GM21786 (cell line): ENCODE results near the gene SERPINB4.
"Not testable (repeated sequence)": the region's sequence is repeated elsewhere in the genome, so short reads cannot be mapped to it uniquely, and the experiment has no call there.

ENCODE experiments used
- ATAC-seq: cut with Tn5 transposase; IDR thresholded peaks from one replicate; pipeline ENCODE4 v1.9.1; 2021; ENCODE audit not compliant: unreplicated experiment

SERPINB4 gene

DNA sequence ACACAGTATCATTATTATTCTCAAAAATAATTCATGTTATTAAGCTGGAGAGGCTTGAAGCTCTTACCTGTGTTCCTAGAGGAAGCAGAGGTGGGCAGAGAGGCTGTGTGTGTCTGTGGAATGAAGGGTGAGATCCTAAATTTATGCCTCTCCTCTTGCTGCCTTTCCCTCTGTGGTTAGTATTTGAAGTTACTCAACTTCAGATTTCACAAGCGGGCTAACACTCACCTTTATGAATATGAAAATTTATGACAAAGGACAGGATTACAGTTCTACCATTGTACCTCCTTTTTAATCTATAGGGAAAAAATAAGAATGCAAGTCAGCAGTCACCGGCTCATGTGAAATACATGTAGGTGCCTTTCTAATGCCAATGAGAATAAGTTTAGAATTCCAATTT lies at the start of gene SERPINB4:
Gene SERPINB4, minus strand, starts transcription at position 115 of the 400 bp plus-strand sequence. CDS start 679 bp downstream, outside the sequence.
- not testable (repeated sequence) for ATAC-seq

DNA sequence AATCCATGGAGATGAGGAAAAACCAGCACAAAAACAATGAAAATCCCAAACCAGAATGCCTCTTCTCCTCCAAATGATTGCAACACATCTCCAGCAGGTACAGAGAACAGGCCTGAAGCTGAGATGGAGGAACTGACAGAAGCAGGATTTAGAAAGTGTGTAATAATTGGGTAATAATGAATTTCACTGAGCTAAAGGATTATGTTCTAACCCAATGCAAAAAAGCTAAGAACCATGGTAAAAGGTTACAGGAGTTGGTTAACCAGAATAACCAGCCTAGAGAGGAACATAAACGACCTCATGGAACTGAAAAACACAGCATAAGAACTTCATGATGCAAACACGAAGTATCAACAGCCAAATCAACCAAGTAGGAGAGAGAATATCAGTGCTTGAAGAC lies 45.0 kb upstream of the SERPINB4 start:
- ATAC-seq = no peak

DNA sequence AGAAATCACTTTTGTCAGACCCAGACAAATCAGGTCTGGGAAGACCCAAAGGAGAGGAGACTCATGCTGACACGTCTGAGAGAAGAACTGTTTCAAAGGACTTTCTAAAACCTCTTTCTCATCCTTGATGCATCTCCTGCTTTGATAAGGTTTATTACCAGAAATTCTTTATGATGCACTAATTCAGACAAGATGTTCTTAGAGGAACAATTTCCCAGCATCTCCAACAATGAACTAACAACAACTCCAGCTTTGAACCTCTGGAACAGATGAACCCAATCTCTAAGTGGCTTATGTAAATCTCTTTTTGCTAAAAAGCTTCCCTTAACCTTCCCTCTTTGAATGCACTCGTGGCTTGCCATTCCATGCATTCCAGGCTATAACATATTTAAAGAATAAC lies 42.8 kb upstream of the SERPINB4 start:
- no peak for ATAC-seq

DNA sequence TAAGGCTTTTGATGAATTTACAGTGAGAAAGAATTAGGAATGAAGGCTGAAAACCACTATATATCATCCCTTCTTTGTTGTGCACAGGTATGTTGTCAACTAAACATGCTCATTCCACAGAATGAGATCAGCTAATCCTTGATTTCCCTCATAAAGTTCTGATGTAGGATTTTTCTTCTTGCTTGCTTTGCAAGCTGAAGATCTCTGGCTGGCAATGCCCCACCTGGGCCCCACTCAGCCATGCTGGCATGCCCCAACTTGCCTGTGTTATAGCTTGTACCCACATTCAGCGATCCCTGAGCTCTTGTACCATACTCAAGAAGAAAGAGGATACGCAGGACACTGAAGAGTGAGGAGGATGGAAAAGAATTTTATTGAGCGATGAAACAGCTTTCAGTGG lies 40.7 kb upstream of the SERPINB4 start:
- ATAC-seq = no peak

DNA sequence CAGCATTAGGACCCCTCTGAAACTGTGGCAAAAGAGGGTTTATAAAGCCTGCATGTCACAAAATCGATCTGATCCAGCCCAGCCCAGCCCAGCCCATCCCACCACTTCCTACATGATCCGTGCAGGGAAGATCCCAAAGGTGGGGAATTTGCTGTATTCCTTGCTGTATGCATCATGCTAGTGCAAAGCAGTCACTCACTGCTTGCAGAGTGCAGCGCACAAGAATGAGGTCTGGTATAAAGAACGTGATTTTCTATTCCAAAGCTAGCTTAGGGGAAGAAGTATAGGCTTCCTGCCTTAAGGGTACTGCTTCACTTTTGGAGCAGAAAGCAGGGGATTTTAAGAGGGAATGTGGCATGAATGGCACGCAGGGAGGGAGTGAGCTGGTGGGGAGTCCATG lies 39.8 kb upstream of the SERPINB4 start:
- no peak for ATAC-seq

DNA sequence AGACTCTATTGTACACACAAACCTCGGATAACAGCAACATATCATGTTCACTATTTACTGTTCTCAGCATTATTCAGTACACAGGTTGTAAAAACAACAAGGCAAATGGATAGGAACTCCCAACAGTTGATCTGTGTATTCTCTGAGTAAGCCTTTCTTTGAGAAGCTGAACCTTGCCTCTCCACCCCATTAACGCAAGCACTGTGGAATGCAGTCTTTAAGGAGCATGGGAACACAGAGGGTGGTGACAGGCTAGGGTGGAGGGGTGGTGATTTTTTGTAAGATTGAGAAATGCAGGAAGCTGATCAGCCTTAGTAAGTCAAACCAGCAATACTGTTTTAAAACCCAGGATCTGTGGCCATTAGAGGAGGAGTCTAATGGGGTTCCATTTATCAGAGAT lies 39.1 kb upstream of the SERPINB4 start:
- no peak for ATAC-seq

DNA sequence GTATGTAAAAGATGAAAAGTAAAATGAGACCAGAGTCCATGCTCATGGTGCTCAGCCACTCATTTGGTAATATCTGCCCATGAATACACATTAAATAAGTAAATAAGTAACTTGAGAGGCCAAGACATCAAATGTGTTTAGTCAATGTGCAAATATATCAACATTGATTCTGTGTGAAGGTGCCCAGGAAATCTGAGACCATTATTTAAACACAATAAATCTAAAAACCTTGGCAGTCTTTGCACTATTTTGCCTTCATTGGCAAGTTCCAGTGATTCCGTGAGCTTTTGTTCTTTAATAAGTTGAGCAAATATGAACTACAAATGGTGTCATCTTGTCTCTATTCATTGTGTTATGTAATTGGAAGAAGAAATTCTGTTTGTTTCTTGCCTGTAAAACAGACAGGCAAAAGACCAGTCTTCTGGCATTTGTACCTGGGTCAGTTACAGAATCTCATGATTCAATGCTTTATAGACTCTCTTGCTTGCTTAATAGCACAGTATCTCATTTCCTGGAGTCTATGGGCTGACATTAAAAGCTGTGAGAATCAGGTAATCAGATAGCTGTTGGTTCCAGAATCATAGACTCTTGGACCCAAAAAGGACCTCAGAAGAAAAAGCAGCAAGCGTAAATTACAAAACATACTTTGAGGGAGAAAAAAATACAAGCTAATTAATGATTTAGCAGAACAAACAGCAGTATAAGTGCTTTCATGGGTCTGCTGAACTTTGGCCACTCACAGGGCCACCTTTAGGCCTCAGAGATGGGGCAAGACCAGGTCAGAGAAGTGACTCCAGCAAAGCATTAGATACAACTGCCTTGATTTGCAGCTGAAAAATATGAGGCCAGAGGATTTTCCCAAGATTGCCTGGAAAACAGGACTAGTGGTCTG lies 37.6 kb upstream of the SERPINB4 start:
- ATAC-seq = no peak

DNA sequence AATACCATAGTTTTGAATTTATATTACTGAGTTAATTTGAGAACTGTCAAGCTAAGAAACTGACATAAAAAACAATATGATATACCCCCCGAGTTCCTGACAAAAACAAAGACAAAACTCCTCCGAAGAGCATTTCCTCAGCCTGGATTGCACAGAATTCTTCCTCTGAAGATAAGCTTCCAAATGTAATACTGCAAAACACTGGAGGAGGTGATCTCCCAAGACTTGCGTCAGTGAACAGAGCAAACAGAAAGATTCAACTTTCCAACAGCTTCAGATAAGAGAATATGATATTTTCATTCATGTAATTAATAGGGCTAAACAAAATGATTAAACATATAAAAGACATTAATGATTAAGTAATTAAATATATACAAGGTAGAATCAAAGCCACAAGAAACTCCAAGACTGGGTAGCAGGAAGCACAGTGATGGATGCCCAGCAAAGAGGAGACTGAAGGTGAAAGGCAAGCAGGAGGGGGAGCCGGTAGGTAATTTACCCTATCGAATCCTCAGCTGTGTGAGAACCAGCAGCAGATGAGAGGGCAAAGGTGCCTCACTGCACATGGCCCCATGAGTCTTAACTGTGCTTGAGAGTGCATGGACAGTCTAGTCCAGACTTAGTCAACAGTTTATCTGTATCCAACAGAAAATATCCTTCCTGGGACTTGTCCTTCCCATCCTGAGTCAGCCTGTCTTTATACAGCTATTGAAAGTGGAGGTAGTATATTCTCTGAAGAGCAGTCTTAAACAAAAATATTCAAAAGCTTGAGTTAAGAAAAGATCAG lies 36.0 kb upstream of the SERPINB4 start:
- ATAC-seq = no peak

DNA sequence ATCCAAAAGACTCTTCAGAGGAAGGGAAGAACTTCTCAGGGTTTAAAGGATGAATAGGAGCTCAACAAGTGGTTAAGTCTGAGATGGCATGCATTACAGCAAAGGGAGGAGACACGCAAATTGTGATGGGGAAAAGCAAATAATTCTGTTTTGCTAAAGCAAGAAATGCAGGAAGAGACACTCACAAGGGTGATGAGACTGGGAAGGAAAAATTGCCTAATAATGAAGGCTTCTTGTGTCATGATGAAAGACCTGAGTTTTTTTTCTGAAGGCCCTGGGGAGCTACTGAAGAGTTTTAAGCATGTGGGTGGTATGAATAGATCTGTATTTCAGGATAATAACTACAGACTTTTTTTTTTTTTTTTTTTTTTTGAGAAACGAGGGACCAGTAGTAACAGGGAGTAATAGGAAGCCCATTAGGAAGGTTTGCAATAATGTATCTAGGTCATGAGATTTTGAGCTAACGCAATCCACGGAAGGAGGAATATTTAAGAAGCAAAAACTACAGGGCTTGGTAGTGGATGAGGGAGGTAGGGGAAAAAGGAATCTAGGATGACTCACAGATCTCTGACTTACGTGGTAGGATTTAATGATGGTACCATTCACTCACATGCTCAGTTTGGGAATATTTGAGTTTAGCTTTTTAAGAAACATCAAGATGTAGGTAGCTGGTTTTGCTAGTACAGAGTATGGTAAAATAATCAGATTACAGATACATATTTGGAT lies 33.6 kb upstream of the SERPINB4 start:
- ATAC-seq = no peak

DNA sequence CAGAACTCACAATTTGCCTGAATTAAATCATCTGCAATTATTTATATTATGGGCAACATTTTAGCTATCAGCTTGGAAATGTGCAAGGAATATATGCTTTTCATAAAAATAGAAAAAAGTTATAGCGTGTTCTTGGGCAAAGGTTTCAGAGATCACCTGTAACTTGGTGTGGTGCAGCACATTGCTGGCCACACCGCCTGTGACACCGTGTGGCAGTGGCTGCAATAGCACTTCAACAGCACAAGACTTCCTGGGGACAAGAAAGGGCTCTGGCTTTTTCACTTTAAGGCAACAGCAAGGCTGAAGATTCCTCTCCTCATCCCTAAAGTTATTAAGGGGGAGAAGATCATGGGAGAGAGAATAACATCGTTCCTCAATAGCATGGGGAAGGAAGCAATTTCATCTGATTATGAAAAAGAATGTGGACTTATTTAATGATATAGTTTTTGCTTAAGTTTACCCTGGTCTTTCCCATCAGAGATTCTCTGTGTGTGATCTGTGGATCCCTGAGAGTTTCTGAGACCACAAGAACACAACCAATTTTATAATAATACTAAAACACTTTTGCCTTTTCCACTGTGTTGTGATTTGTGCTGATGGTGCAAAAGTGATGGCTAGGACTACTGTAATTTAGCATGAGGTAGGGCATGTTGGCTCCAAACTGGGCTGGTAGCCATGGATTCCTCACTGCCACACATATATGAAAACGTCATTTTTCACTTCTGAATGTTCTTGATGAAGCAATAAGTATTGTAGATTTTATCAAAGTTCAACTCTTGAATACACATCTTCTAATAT lies 32.7 kb upstream of the SERPINB4 start:
- ATAC-seq = peak; percentile 74

DNA sequence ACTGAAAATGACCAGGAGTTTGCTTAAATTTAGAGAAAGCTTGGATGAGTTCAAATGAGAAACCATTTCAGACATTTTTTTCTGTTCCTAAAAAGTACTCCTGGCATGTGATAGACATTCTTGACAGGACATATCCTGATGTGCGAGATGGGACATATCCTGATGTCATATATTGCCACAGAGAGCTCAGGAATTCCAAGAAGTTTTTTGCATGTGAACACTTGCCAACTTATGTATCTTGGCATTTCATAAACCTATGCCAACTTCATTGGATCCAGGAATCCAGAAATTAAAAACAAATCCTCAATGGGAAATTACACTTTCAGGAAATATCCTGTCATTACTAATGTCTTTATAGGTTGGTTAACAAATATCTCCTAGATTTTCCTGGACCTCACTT lies 20.5 kb upstream of the SERPINB4 start:
- ATAC-seq = no peak

DNA sequence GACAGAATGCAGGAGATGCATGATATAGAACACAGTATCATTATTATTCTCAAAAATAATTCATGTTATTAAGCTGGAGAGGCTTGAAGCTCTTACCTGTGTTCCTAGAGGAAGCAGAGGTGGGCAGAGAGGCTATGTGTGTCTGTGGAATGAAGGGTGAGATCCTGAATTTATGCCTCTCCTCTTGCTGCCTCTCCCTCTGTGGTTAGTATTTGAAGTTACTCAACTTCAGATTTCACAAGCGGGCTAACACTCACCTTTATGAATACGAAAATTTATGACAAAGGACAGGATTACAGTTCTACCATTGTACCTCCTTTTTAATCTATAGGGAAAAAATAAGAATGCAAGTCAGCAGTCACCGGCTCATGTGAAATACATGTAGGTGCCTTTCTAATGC lies 17.7 kb upstream of the SERPINB4 start, which contains the start of gene SERPINB3:
Gene SERPINB3, minus strand, starts transcription at position 144 of the 400 bp plus-strand sequence. CDS start 677 bp downstream, outside the sequence.
- not testable (repeated sequence) for ATAC-seq

DNA sequence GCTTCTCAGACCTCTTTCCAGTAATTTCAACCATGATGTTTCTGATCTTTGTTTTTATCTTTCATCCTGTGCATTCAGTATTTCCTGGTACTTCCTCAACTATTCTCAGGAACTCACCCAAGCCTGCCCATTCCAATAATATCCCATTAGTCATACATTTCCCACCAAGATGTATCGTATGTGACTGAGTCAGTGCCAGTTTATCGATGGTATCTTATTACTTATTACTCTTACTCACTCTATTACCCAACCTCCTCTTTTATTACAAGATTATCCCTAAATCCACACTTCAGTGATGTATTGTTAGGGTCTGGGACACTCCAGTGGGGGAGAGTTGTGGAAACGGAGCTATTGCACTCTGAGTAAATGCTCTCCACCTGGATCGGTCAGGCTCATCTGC lies 14.9 kb upstream of the SERPINB4 start:
- not testable (repeated sequence) for ATAC-seq

DNA sequence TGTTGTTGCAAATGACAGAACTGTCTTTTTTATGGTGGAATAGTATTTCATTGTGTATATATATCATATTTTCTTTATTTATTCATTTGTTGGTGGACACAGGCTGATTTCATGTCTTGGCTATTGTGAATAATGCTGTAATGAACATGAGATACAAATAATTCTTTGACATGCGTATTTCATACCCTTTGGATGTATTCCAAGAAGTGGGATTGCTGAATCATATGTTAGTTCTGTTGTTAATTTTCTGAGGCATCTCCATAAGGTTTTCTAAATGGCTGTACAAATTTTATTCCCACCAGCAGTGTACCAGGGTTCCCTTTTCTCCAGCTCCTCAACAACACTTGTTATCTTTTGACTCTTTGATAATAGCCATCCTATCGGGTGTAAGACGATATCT lies 6.2 kb upstream of the SERPINB4 start:
- ATAC-seq = not testable (repeated sequence)

DNA sequence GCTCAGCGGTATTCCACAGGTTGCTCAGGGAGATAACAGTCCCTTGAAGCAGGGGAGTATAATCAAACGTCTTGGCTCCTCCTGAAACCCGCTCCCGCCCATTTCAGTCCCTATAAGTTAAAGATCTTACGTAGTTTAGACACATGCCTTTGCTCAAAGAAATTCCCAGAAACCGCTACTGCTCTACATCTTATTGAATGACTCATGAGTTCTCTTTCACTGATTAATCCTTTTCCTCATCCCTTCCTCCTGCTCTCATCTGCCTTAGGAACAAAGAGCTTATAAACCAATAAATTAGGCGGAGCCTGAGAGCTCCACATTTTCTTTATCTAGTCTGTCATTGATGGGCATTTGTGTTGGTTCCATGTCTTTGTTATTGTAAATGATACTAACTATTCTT lies 4.2 kb upstream of the SERPINB4 start:
- ATAC-seq = no peak

DNA sequence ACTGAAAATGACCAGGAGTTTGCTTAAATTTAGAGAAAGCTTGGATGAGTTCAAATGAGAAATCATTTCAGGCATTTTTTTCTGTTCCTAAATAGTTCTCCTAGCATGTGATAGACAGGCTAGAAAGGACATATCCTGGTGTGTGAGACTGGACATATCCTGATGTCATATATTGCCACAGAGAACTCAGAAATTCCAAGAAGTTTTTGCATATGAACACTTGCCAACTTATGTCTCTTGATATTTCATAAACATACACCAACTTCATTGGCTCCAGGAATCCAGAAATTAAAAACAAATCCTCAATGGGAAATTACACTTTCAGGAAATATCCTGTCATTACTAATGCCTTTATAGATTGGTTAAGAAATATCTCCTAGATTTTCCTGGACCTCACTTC lies 2.9 kb upstream of the SERPINB4 start:
- ATAC-seq = no peak

DNA sequence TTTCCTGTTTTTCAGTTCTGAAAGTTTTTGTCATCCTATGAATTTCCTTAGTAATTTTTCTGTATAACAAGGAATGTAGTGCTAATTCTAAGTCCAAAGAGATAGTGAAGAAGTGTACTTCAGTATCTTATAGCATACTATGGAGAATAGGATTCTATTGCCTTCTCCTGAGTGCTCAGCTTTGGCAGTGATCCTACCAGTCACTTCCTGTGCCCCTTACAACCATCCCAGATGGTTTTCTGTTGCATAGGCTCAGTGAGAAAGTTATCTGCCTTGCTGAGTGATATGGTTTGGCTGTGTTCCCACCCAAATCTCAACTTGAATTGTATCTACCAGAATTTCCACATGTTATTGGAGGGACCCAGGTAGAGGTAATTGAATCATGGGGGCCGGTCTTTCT lies 638 bp upstream of the SERPINB4 start:
- not testable (repeated sequence) for ATAC-seq

DNA sequence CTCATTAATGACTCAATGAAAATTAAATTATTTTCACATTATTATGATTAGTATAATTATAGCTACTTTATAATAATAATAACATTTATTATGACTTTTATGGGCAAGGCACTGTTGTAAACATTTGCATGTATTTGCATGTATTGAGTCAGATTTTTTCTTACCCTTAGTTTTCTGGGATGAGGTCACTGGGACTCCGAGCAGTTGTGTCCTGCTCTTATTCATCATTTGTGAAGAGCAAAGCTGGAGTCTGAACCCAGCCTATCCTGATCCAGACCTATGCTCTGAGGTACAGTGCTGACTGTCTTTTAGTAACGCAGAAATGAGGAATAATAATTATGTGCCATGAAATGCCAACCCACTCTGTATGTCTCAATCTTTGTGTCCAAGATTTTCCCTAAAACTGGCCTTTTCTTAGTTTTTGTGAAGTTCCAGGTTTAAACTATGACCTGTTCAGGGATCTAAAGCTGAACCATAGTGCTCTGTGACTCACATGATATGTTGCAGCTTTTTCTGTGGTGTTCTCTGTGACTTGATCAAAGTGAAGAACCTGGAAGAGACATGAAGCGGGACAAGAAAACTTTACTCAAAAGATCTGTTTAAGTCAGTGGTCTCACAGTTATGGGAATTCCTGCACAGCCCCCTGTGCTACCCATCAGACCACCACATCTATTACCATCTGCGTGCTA lies 1.2 kb downstream of the SERPINB4 start:
- ATAC-seq = not testable (repeated sequence)

DNA sequence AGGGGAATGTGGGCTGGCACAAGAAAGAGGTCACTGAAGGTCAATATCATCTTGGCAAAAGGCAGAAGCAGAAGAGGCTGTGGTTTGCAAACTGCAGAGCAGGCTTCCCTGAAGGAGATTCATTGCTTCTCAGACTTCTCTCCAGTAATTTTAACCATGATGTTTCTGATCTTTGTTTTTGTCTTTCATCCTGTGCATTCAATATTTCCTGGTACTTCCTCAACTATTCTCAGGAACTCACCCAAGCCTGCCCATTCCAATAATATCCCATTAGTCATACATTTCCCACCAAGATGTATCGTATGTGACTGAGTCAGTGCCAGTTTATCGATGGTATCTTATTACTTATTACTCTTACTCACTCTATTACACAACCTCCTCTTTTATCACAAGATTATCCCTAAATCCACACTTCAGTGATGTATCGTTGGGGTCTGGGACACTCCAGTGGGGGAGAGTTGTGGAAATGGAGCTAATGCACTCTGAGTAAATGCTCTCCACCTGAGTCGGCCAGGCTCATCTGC lies 2.8 kb downstream of the SERPINB4 start:
- not testable (repeated sequence) for ATAC-seq

DNA sequence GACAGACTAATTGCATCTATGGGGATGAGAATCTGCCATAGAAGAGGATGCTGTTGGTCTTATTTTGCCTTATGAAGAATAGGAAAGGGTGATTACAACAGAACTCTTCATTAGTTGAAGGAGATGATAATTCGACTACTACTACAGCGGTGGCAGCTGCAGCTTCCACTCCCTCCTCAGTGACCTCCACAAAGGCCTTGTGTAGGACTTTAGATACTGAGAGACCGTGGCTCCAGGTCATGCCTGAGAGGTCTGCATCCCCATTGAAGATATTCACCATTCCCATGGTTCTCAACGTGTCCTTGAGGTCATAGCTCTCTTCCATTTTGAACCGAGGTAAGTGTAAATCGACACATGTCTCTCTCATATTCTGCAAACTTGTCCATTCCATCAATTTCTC lies 6.4 kb downstream of the SERPINB4 start:
- no peak for ATAC-seq
